GM19193 (cell line): ENCODE measurements around the gene SHC2.

ENCODE experiments used
- POLR2A ChIP-seq: IDR thresholded peaks from 4 replicates; pipeline ENCODE4 v1.6.1; 2011; ENCODE audit not compliant: insufficient read depth, insufficient read length; ENCODE audit errors: extremely low read depth

SHC2 gene

GRCh38 chr19:482186-483041 lies 21.6 kb upstream of the SHC2 start:
- TF ChIP-seq POLR2A = no peak

DNA sequence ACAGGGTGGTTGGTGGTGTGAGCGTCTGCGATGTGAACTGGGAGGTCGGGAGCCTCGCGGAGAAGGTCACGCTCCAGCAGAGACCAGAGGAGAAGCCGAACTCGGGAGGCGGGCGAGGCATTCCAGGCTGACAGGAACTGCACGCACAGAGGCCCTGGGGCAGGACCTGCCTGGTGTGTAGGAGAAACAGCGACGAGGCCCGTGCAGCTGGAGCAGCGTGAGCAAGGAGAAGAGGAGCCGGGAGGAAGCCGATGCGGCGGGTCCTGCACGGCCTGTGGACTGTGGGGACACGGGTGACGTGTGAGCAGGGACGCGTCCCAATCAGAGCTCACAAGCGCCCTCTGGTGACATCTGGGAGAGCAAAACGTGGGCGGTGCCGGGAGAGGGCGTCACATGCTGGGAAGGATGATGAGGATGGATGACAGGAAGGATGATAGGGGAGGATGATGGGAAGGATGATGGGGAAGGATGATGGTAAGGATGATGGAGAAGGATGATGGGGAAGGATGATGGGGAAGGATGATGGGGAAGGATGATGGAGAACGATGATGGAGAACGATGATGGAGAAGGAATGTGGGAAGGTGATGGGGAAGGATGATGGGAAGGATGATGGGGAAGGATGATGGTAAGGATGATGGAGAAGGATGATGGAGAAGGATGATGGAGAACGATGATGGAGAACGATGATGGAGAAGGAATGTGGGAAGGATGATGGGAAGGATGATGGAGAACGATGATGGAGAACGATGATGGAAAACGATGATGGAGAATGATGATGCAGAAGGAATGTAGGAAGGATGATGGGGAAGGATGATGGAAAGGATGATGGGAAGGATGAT lies 19.4 kb upstream of the SHC2 start:
- TF ChIP-seq POLR2A = no peak

DNA sequence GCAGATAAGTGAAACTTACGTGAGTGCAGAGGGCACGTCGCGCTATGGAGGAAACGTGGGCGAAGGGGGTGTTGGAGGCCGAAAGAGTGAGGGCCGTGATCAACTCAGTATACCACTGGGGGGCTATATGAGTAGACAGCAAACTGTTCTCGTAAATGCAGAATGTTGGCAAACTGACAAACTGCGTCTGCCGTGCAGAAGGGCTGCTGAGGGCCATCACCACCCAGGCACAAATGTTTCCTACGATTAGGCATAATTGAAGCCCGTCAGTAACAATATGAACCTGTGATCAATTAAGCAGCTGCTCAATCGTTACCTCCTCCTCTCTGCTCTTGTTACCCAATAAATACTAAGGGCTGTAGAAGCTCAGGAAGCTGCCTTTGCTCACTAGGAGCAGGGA lies 18.1 kb upstream of the SHC2 start:
- no peak for TF ChIP-seq POLR2A

- no peak for TF ChIP-seq POLR2A
Observed at GRCh38 chr19:478236-478903, 17.5 kb upstream of the SHC2 start.

GRCh38 chr19:475360-475759 lies 14.5 kb upstream of the SHC2 start:
- TF ChIP-seq POLR2A = no peak

DNA sequence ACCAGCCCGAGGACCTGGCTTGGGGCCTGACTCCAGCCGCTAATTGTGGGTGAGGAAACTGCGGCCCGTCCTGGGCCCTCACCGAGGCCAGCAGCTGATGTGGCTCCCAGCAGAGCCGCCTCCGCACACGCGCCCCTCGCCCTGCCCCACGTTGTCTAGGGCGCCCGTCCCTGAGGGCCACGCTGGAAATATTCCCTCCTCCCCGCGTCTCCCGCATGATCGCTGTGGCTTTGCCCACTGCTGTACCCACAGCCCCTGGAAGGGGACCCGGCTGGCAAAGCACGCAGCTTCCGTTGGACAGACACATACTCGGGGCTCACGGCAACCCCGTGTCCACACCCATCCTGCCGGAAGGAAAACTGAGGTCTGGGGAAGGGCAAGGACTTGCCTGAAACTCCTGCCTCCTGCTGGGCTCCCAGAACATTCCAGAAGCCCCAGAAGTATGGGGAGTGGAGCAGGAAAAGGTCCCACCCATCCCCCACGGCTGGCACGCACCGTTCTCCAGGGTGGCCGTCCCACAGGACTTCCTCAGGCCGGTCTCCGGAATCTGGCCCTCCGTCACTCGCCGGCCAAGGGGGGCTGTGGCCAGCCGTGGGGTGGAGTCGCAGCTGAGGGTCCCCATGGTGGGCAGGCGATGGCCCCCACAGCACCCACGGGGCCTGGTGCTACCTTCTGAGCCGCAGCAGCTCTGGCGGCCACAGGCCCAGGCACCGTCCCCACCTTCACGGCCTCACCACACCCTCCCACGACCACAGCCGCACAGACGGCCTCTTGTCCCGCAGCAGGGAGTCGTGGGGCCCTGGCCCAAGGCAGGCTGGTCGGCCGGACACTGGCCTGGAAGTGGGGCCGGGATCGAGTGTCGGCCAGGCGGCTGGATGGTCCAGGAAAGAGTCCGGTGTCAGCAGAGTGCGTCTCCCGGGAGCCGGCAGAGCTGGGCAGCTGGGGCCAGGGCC lies 13.6 kb upstream of the SHC2 start:
- no peak for TF ChIP-seq POLR2A

DNA sequence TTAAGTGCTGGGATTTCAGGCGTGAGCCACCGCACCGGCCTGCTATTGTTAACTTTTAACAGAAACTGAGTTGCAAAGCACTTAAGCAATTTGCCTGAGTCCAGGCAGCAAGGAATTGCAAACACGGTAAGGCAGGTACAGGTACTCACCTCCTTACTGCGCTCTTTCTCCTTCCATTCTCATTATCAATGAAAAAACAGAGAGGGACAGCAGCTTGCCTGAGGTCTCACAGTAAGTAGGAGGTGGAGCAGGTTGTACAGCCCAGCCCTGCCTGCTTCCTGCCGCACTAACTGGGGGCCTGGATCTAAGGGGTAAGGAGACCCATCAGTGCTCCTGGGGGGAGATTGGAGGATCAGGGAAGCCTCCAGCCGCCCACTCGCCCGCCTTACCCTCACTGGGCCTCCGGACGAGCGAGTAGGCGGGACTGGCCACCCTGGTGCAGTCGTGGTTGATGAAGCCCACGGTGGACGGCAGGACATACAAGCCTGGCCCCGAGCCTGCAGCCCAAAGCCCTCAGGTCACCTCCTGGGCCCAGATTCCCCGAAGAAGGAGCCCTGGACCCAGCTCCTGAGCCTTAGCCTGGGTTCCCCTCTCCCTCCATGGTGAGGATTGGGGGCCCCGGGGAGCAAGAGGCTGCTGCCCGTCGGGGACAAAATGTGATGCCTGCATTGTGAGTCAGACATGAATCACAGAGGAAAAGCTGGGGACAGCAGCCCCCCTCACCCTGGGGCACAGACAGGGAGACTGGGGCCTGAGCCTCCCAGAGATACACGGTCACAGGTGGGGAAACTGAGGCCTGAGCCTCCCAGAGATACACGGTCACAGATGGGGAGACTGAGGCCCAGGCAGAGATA lies 11.4 kb upstream of the SHC2 start:
- no peak for TF ChIP-seq POLR2A

GRCh38 chr19:470701-471100 lies 9.9 kb upstream of the SHC2 start:
- no peak for TF ChIP-seq POLR2A

- no peak for TF ChIP-seq POLR2A
Observed at GRCh38 chr19:469833-470232, 9.0 kb upstream of the SHC2 start.

DNA sequence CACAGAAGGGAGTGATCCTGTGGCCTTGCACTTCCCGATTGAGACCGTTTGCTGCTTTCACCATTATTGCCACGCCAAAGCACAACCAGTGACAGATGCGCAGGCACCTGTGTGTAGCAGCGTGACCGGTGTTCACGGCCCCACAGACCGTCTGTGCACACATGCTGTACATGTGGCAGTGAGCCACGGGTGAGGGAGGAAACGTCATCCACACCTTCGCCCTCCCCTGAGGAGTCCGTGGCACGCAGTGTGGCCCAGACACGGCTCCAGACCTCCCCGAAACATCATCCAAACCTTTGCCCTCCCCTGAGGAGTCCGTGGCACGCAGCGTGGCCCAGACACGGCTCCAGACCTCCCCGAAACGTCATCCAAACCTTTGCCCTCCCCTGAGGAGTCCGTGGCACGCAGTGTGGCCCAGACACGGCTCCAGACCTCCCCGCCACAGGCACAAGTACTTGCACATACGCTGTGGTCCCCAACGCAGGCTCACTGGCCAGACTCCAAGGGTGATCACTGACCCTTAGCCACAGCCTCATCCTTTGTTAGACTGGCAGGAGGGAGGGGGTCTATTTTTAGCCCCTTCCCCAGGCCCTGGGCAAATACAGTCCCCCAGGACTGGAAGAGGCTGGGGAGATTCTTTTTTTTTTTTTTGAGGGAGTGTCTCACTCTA lies 7.9 kb upstream of the SHC2 start:
- no peak for TF ChIP-seq POLR2A

- TF ChIP-seq POLR2A = no peak
Observed at GRCh38 chr19:467554-467953, 6.7 kb upstream of the SHC2 start.

- TF ChIP-seq POLR2A = no peak
Observed at GRCh38 chr19:465056-465816, 4.4 kb upstream of the SHC2 start.

GRCh38 chr19:464208-464545 lies 3.3 kb upstream of the SHC2 start:
- TF ChIP-seq POLR2A = no peak
